Measurements from ENCODE around the gene PLAU.
"Not testable (repeated sequence)": the region's sequence is repeated elsewhere in the genome, so short reads cannot be mapped to it uniquely, and the experiment has no call there.

PLAU gene

GRCh38 chr10:73877533-73878160 lies 33.3 kb upstream of the PLAU start:
- DNase-seq: no peak

DNA sequence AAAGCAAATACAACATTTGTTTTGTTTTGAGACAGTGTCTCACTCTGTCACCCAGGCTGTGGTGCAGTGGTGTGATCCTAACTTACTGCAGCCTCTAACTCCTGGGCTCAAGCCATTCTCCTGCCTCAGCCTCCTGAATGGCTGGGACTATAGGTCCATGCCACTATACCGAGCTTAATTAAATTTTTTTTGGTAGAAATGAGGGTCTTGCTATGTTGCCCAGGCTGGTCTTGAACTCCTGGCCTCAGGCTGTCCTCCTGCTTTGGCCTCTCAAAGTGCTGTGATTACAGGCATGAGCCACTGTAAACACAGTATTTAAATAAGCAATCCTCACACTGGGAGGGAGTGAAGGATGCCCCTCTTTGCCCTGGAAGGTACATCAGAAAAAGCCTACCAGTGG lies 32.6 kb upstream of the PLAU start:
- no peak for DNase-seq

GRCh38 chr10:73879296-73880173 lies 31.4 kb upstream of the PLAU start:
- DNase-seq: peak; percentile 90

GRCh38 chr10:73881221-73881919 lies 29.6 kb upstream of the PLAU start:
- no peak for DNase-seq

- no peak for DNase-seq
Observed at GRCh38 chr10:73884017-73884416, 26.9 kb upstream of the PLAU start.

GRCh38 chr10:73886085-73886529 lies 24.8 kb upstream of the PLAU start:
- peak; percentile 53 for DNase-seq

DNA sequence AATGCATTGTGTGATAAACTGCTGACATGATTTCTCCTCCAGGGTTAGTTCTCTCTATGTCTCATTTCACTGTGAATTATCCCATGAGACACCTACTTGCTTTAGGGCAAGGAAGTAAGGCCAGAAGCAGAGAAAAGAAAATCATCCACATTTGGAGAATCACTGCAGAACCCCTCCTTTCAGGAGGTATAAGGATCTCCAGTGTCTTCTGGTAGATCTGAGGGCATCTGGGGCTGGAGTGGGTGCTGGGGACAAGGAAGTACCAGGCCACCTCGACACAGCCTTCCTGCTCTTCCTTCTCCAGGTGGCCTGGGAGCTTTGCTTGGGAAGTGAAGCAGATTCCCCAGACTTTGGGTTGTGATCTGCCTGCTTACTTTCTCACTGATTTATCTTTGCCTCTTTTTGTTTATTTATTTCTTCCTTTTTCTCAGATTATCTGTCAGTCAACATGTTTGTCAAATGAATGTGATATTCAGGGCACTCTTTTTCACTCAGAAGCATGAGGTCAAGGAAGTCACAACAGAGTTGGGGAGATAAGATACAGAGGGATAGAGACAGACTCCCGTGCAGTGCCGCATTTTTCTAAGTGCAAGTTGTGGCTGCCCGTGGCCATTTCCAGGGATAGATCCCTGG lies 24.2 kb upstream of the PLAU start:
- DNase-seq: no peak

- no peak for DNase-seq
Observed at GRCh38 chr10:73887294-73888039, 23.5 kb upstream of the PLAU start.

- DNase-seq: no peak
Observed at GRCh38 chr10:73888514-73888913, 22.4 kb upstream of the PLAU start.

DNA sequence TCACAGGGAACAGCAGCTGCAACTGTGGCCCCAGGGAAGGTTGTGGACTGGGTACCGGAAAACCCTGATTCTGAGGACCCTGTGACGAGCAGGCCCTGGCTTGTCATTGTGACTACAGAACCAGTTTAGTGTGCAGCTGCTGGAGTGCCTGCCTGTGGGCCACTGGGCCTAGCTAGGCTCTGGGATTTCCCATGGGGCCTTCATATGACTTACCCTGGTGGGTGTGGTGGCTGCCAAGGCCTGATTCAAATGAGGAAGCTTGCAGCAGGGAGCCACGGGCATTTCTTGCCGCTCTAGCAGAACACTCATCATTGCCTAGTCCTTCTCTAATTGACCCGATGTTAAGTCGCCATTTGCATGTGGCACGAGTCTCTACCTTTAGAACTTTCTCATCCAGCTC lies 21.9 kb upstream of the PLAU start:
- DNase-seq: peak; percentile 15

- not testable (repeated sequence) for DNase-seq
Observed at GRCh38 chr10:73889416-73889815, 21.5 kb upstream of the PLAU start.

GRCh38 chr10:73890261-73890660 lies 20.7 kb upstream of the PLAU start:
- no peak for DNase-seq

DNA sequence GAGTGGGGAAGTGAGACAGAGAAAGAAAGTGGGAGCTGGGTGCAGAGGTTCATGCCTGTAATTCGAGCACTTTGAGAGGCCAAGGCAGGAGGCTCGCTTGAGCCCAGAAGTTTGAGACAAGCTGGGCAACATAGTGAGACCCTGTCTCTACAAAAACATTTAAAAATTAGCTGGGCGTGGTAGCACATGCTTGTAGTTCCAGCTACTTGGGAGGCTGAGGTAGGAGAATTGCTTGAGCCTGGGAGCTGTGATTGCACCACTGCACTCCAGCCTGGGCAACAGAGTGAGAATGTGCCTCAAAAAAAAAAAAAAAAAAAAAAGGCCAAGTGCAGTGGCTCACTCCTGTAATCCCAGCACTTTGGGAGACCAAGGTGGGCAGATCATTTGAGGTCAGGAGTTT lies 20.1 kb upstream of the PLAU start:
- not testable (repeated sequence) for DNase-seq

GRCh38 chr10:73891540-73891939 lies 19.4 kb upstream of the PLAU start:
- no peak for DNase-seq

DNA sequence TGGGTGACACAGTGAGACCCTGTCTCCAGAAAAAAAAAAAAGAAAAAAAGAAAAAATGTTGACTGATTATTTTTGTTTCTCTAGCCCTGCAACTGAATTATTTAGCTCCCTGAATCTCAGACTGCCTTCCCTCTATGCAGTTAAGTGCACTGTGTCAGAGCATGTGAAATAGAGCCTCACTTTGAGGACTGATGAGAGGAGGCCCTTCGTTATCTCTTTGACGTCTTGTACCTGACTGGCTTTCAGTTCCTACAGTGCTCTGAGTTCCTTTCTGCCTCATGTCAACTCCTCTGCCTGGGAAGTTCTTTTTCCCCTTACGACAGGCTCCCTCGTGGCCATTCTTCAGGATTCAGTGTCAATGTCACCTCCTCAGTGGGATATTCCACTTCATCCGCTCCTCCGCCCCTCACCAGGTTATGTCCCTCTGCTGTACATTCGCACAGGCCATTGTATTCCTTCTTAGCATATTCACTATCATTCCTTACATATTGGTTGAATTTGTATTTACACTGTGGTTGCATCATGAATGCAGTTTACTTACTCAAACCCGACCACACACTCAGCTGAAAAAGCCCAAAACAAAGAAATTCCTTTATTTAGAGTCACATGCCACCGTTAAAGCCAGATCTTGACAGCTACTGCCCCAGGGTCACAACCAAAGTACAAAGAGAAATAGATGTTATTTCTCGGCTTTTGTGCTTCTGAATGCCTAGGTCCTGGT lies 18.5 kb upstream of the PLAU start:
- DNase-seq: no peak

- DNase-seq: no peak
Observed at GRCh38 chr10:73893426-73893825, 17.5 kb upstream of the PLAU start.

- peak; percentile 5 for DNase-seq
Observed at GRCh38 chr10:73894245-73894971, 16.5 kb upstream of the PLAU start.

- not testable (repeated sequence) for DNase-seq
Observed at GRCh38 chr10:73895381-73895780, 15.6 kb upstream of the PLAU start.

- DNase-seq: no peak
Observed at GRCh38 chr10:73897693-73898092, 13.2 kb upstream of the PLAU start.

DNA sequence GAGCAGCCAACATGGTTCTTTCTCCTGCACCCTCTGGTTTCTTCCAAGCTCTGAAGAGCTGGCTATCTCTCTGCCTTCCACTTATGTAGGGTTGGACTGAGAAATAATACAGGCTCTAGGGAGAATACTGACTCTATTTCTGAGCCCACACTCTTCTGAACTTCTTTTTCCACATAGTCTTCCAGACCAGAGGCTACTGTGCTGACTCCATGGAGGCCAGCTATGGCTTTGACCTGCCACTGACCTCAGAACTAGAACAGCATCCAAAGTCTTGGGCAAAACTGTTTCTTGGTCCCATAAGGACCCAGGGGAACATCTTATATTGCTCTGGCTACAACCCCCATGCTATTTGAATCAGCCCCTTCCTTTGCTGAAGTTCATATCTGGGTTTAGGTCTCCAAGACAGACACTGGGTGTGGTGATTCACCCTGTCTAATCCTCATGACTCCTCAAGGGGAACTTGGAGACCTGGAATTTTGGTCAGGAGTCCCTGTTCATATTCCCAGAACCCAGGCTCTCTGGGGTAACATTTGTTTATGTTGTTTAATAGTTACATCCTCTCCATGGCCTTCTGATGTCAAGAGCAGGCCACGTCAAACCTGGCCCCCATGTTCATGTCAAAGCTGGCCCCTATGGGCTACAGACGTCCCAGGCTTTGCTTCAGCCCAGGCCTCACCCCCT lies 12.1 kb upstream of the PLAU start:
- no peak for DNase-seq
